GM20000 (cell line): Measurements from ENCODE around the gene PBX1.

Experiments
- DNase-seq: peaks from one replicate; pipeline ENCODE4 v3.0.0; 2012; ENCODE audit warnings: low spot score
- CTCF ChIP-seq: IDR thresholded peaks from 2 replicates; pipeline ENCODE4 v1.5.1; 2012; ENCODE audit warnings: mild to moderate bottlenecking, control low read depth; ENCODE audit errors: extremely low read depth, missing control alignments

Gene PBX1

DNA sequence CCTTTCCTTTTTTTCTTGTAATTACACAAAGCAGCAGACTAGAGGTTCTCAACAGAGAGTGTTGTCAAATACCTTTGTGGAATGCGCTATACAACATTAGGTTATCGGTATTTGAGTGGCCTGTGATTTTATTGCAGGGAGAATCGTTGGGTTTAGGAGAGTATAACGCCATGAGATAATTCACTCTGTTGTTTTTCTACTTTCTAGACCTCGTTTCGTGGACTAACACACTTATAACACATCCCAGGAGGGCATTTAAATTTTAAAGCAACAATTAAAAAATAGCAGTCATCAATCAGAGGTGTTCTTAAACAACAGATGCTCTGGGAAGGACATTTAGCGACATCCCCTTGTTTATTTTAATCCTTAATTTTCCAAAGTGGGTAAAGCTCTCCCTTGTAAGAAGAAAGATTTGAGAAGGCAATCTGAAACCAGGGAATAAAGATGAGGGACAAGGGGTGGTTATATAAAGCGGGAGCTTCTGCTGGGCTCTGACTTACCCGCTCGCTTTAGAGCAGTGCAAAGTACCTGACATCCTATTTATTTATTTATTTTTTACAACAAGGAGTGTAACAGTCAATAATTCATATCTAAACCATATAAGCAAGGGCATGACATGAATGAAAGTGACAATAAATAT, 4.9 kb downstream of the PBX1 start:
- no peak for DNase-seq
- TF ChIP-seq CTCF, result no peak

DNA sequence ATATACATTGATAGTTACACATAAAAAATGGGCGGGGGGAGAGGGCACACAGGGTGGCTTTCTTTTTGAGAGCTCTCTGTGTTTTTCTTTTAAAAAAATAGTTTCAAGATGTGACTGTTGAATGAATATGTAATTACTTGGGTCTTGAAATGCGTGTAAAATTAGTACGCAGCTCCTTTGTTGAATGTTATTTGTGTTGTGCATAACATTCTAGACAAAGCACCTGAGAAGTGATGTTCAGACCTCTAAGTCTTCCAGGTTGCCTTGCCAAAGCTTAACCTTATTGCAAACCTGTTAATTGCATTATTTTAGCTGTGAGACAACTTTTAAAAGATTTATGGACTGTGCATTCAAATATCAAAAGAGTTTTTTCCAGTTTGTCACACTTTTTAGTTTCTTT, 5.4 kb downstream of the PBX1 start:
- no peak for TF ChIP-seq CTCF
- no peak for DNase-seq

DNA sequence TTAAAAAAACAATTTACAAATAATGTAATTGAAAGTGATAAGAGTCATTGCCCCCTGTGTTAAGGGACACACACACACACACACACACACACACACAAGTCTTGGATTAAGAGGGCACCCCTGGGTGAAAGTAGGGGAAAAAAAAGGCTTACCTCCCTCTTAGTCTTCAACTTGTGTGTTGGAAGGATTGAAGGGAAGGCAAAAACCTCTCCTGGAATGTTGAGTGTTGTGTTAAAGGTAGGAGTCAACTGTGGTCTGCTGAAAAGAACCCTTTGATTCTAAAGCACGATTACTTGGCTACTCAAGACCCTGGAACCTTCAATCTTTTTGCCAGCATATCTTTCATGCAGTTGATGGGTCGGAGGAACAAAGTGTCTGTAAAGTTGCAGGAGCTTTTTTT, 6.4 kb downstream of the PBX1 start:
- DNase-seq, result no peak
- TF ChIP-seq CTCF, result no peak

DNA sequence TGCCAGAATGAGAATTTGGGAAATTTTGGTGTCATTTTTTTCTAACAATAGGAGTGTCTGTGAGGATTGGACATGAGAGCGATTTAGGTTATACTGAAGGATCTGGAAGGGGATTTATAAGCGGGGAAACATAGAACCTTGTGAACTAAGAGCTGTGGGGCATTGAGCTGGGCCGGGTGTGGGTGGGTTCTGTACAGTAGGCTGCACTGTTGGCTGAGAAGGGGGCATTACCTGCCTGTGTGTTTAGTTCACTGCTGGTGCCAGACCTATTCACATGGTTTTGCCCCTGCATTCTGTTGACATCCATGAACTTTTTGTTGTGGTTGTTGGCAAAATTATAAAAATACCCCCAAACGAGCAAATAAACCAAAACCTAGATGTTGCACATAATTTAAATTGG, 8.8 kb downstream of the PBX1 start:
- TF ChIP-seq CTCF, result no peak
- no peak for DNase-seq

DNA sequence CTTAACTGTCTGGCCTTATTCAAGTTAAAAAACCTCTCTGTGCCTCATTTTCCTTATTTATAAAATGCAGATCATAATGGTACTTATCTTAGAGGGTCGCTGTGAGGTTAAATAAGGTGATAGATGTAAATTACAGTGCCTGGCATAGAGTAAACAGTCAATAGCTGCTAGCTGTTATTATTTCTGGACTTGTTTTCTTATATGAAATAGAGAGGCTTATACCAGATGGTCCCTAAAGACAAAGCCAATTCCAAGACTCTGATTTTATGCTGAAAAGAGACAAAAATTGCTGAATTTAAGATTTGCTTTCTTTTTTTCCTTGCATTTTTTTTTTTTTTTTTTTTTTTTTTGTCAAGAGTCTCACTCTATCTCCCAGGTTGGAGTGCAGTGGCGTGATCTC, 10.3 kb downstream of the PBX1 start:
- no peak for TF ChIP-seq CTCF
- no peak for DNase-seq

DNA sequence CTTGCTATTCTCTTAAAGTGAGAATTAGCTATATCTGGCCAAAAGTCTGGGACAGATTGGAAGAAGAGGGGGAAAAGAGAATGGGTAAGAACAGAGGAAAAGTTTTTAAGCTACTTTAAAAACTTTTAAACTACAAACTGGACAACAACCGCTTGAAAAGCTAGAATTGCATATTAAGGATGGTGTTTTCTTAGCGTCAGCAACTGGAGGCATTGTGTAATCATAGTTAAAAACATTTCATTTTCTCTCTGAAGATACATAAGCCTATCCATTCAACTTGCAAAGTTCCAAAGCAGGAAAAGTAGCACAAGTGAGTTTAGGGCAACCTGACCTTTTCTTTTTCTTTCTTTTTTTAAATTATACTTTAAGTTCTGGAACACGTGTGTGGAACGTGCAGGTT, 10.9 kb downstream of the PBX1 start:
- no peak for TF ChIP-seq CTCF
- DNase-seq, result no peak

GRCh38 chr1:164571333-164571732, 12.3 kb downstream of the PBX1 start:
- no peak for TF ChIP-seq CTCF
- DNase-seq, result no peak
